D721Med (cell line): ENCODE measurements around the gene ANKRD60.

Source experiments
- DNase-seq: peaks from one replicate; pipeline ENCODE4 v3.0.0; 2011; ENCODE audit warnings: low spot score; ENCODE audit not compliant: insufficient read length
- FAIRE-seq: peaks from 2 replicates; lab custom pipeline; 2011; peaks lifted over from hg19 to GRCh38; lab: Jason Lieb, UNC
- CTCF ChIP-seq: IDR thresholded peaks from 2 replicates; pipeline ENCODE4 v1.5.1; 2012; ENCODE audit warnings: mild to moderate bottlenecking, control low read depth; ENCODE audit not compliant: insufficient read depth; ENCODE audit errors: missing control alignments

The ANKRD60 gene

DNA sequence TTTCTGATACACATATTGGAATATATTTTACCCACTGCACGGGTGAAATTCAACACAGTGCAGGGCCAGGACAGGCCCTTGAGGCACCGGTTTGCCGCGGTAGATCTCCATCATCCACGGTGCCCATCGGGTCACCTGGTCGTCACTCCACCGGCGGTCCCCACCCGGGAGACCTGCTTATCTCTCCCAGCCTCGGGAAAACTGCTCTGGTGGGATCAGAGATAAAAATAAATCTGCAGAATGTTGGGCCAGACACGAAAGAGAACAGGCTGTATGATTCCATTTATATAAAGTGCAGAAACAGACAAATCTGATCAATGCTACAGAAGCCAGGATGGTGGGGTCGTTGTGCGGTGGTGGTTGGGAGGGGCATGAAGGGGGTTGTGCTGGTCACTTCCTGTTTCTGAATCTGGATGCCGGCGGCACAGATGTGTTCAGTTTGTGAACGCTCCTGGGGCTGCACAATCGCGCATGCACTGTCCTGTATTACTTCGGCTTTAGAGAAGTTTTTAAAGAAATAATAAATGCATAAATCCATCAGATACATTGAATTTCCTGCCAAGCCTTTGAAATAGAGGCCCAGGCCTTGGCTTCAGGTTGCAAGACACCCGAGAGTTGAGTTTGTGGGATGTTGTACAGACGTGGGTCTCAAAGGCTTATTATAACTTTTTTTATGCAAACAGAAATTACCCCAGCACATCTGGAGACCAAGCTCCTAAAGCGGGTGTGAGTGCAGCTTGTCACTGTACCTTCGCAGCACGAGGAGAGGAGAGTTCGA is 54.3 kb downstream of the ANKRD60 start:
- DNase-seq: no peak
- no peak for FAIRE-seq
- no peak for TF ChIP-seq CTCF

DNA sequence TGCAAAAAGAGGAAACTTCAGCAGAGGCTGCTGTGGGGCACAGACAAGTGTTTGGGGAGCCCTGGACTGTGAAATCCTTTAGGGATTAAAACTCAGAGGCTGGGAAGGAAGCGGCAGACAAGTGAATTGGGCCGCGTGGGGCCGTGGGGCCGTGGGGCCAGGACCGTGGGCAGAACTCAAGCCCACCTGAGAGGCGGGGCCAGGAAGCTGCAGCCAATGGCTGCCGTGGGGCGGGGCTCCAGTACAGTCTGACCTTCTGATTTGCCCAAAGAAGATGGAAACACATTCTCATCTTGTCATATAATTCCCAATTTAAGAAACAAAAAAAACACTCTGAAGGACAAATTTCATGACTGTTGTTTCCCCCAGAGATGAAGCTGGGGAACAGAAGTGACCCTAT is 55.4 kb downstream of the ANKRD60 start:
- FAIRE-seq (no peak), DNase-seq (no peak)
- no peak for TF ChIP-seq CTCF

DNA sequence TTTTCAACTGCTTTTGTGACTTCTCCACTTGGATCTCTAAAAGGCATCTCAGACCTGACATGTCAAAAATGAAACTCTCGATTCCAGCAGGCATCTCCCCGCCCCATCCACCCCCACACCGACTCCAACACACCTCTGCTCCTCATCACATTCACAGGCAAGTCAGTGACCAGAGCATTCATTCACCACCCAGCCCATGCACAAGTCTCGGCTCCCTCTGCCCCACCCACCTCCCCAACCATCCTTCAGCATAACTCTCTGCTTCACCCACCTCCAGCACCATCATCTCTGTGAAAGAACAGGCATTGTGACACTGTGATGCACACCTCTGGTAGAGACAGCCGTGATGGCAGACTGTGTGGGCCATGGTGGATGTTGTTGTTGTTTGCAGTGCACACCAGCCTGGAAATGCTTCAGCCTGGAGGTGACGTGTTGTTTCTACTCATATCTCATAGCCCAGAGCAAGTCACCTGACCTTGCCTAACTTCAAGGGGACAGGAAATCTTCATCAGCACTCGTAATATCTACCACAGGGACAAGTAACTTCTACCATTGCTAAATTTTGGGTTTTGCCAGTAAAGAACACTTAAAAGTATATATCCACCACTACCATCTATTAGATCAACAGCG is 56.5 kb downstream of the ANKRD60 start:
- no peak for TF ChIP-seq CTCF
- no peak for FAIRE-seq
- DNase-seq: no peak

- FAIRE-seq (no peak), DNase-seq (no peak)
- TF ChIP-seq CTCF: no peak
These were observed 59.0 kb downstream of the ANKRD60 start for GRCh38 chr20:58169450-58169849.

DNA sequence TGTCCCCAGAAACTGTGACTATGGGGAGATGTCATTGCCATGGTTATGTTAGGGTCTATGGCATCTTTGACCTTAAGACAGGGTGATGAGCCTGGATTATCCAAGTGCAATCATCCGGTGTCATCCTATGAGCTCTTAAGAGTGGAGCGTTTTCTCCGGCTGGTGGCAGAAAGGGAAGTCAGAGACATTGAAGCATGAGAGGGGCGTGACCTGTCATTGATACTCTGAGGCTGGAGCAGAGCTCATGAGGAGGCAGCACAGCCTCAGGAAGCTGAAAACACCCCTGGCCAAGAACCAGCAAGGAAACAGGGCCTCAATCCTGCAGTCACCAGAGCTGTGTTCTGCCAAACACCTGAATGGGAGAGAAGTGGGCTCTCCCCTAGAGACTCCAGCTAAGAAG is 59.6 kb downstream of the ANKRD60 start:
- DNase-seq (no peak), FAIRE-seq (no peak)
- TF ChIP-seq CTCF: no peak

DNA sequence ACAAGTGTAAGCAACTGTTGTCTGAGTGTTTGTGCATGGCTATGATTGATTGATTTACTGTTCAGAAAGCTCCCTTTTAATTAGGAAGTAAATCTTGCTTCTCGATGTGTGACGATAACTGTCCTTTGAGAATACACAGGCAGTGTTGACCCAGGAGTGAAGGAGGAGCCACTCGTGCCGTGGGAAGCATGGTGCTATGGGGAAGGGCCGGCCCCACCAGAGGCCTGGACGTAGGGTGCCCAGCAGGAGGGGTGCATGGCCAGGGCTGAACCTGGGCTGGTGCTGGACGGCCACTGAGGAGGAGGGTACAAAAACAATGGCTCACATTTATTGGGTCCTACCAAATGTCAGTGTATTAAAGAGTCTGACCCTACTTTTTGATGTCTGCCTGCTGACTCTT is 60.7 kb downstream of the ANKRD60 start:
- FAIRE-seq: no peak
- DNase-seq: no peak
- TF ChIP-seq CTCF: no peak
